HCT116 (cell line): Measurements from ENCODE around the gene COX6B2. TPM values are rescaled to one million over a fixed set of nuclear protein-coding genes. Genes with fewer than 3 reads are reported as not detected.

Source experiments
- ATAC-seq: fragments of 200-7000 bp; cut with Tn5 transposase; 2 replicates; pipeline ENCODE4 v1.9.1; 2020; ENCODE audit warnings: mild to moderate bottlenecking, moderate library complexity
- BruUV-seq: library from RNA; stranded (reverse); fragments of 400-500 nt; replicated peaks from 2 replicates; lab custom pipeline; 2021; lab: Mats Ljungman, UMichigan
- CTCF ChIA-PET: fragments of 300-600 bp; sonication (Branson Sonifier 250); formaldehyde crosslinking; loops from one replicate; lab custom pipeline; 2021; ENCODE audit warnings: antibody characterized with exemption; lab: Charles Lee
- POLR2A ChIA-PET: fragments of 300-600, 350-600 bp; sonication (Branson Sonifier 250); formaldehyde crosslinking; loops from one replicate; lab custom pipeline; 2021; ENCODE audit warnings: antibody characterized with exemption; lab: Charles Lee
- RAD21 ChIA-PET, 2 experiments: fragments of 300-600 bp; sonication (Branson Sonifier 250); formaldehyde crosslinking; loops; one replicate each; lab custom pipeline; 2023; ENCODE audit warnings: low total read pairs in 2 of 2; ENCODE audit not compliant: uncharacterized antibody in 2 of 2, unreplicated experiment in 2 of 2, low non-redundant PET in 1 of 2; lab: Charles Lee
- DNase-seq: peaks from one replicate; pipeline ENCODE4 v3.0.0-alpha.2; 2010; ENCODE audit warnings: low read depth, low spot score
- H2AFZ ChIP-seq: fragments of 200-600 bp; shearing (Covaris generic), sonication (generic); 2 replicates; pipeline ENCODE4 v1.6.1; 2017; ENCODE audit warnings: low read depth, mixed run types, mixed read lengths, antibody characterized with exemption, low read length; ENCODE audit not compliant: poor library complexity, severe bottlenecking
- H3K27ac ChIP-seq: 2 replicates; pipeline ENCODE4 v1.5.1; 2012; ENCODE audit warnings: low read depth, low read length
- H3K27me3 ChIP-seq: fragments of 200-600 bp; sonication (generic); 2 replicates; pipeline ENCODE4 v1.6.1; 2016; ENCODE audit warnings: mixed run types, low read length, mixed read lengths; ENCODE audit not compliant: insufficient read depth
- H3K36me3 ChIP-seq, 2 experiments: fragments of 200-500 bp in 1 of 2; fragments of 200-600 bp in 1 of 2; sonication (Bioruptor generic) in 1 of 2; sonication (generic) in 1 of 2; 2 replicates each; pipeline versions ENCODE4 v1.5.1 to v1.6.1; 2014 to 2016; ENCODE audit warnings: low read length in 2 of 2, inconsistent platforms in 1 of 2, mixed read lengths in 1 of 2, mixed run types in 1 of 2; ENCODE audit not compliant: insufficient read depth in 2 of 2, control insufficient read depth in 1 of 2
- H3K4me1 ChIP-seq, 2 experiments: fragments of 200-600 bp in 1 of 2; sonication (generic) in 1 of 2; 2 replicates each; pipeline versions ENCODE4 v1.5.1 to v1.6.1; 2012 to 2017; ENCODE audit warnings: low read length in 2 of 2, inconsistent platforms in 1 of 2, mild to moderate bottlenecking in 1 of 2, mixed read lengths in 1 of 2, mixed run types in 1 of 2, moderate library complexity in 1 of 2; ENCODE audit not compliant: insufficient read depth in 2 of 2, control insufficient read depth in 1 of 2
- H3K4me2 ChIP-seq: fragments of 200-600 bp; sonication (generic); 2 replicates; pipeline ENCODE4 v1.6.1; 2017; ENCODE audit warnings: mixed run types, low read length, mixed read lengths
- H3K4me3 ChIP-seq, 2 experiments: fragments of 200-600 bp in 1 of 2; sonication (generic) in 1 of 2; replicated peaks in 1 of 2; 2 replicates each; pipeline ENCODE4 v1.5.1; 2011 to 2016; ENCODE audit warnings: low read length in 2 of 2, control low read depth in 1 of 2, low read depth in 1 of 2, mild to moderate bottlenecking in 1 of 2, mixed read lengths in 1 of 2, mixed run types in 1 of 2
- H3K79me2 ChIP-seq: fragments of 200-600 bp; sonication (generic); 2 replicates; pipeline ENCODE4 v1.6.1; 2017; ENCODE audit warnings: mild to moderate bottlenecking, mixed run types, low read length, moderate library complexity, mixed read lengths; ENCODE audit not compliant: insufficient read depth
- H3K9ac ChIP-seq: fragments of 200-600 bp; sonication (generic); 2 replicates; pipeline ENCODE4 v1.6.1; 2016; ENCODE audit warnings: low read length, mixed read lengths
- H3K9me2 ChIP-seq: fragments of 200-600 bp; sonication (generic), shearing (Covaris generic); 2 replicates; pipeline ENCODE4 v1.6.1; 2017; ENCODE audit warnings: mixed run types, mild to moderate bottlenecking, moderate library complexity; ENCODE audit not compliant: insufficient read depth
- H3K9me3 ChIP-seq, 2 experiments: fragments of 200-500 bp in 1 of 2; fragments of 200-600 bp in 1 of 2; sonication (Bioruptor generic) in 1 of 2; sonication (generic) in 1 of 2; 2 replicates each; pipeline ENCODE4 v1.6.1; 2014 to 2017; ENCODE audit warnings: low read length in 2 of 2, mixed read lengths in 2 of 2, inconsistent platforms in 1 of 2, low read depth in 1 of 2, mild to moderate bottlenecking in 1 of 2, mixed run types in 1 of 2, moderate library complexity in 1 of 2; ENCODE audit not compliant: control insufficient read depth in 1 of 2, insufficient read depth in 1 of 2
- H4K20me1 ChIP-seq: fragments of 200-600 bp; sonication (generic), shearing (Covaris generic); 2 replicates; pipeline ENCODE4 v1.6.1; 2017; ENCODE audit warnings: mixed run types, mild to moderate bottlenecking, moderate library complexity; ENCODE audit not compliant: insufficient read depth
- CEBPB ChIP-seq: IDR thresholded peaks from 2 replicates; pipeline ENCODE4 v1.6.1; 2012; ENCODE audit warnings: low read depth
- ELF1 ChIP-seq: IDR thresholded peaks from 2 replicates; pipeline ENCODE4 v1.6.1; 2012; ENCODE audit warnings: low read depth, borderline replicate concordance
- FOSL1 ChIP-seq: IDR thresholded peaks from 2 replicates; pipeline ENCODE4 v1.6.1; 2012; ENCODE audit warnings: low read depth
- JUND ChIP-seq: IDR thresholded peaks from 2 replicates; pipeline ENCODE4 v1.6.1; 2012
- POLR2A ChIP-seq: IDR thresholded peaks from 2 replicates; pipeline ENCODE4 v1.7.0; 2011; ENCODE audit warnings: borderline replicate concordance; ENCODE audit not compliant: insufficient read depth, insufficient read length; ENCODE audit errors: extremely low read depth
- POLR2AphosphoS5 ChIP-seq: IDR thresholded peaks from 2 replicates; pipeline ENCODE4 v1.6.1; 2011; ENCODE audit warnings: mild to moderate bottlenecking, low read depth, low read length, moderate library complexity
- RAD21 ChIP-seq: IDR thresholded peaks from 2 replicates; pipeline ENCODE4 v1.6.1; 2012; ENCODE audit warnings: low read depth, mild to moderate bottlenecking
- SIN3A ChIP-seq: IDR thresholded peaks from 2 replicates; pipeline ENCODE4 v1.6.1; 2012; ENCODE audit warnings: low read depth
- SP1 ChIP-seq: IDR thresholded peaks from 2 replicates; pipeline ENCODE4 v1.6.1; 2012; ENCODE audit warnings: low read depth
- SRF ChIP-seq: IDR thresholded peaks from 2 replicates; pipeline ENCODE4 v1.6.1; 2012; ENCODE audit warnings: low read depth
- YY1 ChIP-seq: IDR thresholded peaks from 2 replicates; pipeline ENCODE4 v1.6.1; 2011; ENCODE audit warnings: low read length, low read depth, moderate library complexity, mild to moderate bottlenecking; ENCODE audit not compliant: insufficient replicate concordance; ENCODE audit errors: extremely low read depth
- ZFX ChIP-seq: fragments of 450-650 bp; IDR thresholded peaks from 2 replicates; pipeline ENCODE4 v1.6.1; 2017
- ZNF274 ChIP-seq: fragments of 200-500 bp; sonication (Bioruptor generic); IDR thresholded peaks from 2 replicates; pipeline ENCODE4 v1.6.1; 2014; ENCODE audit warnings: mild to moderate bottlenecking, low read depth, low read length, inconsistent platforms
- intact Hi-C: fragments of 100-400 bp; cut with micrococcal nuclease; formaldehyde crosslinking; loops from 2 replicates; pipeline ENCODE4 v1.10.0; 2022
- total RNA-seq: library from RNA; stranded (reverse); gene quantifications from one replicate; pipeline ENCODE4 v1.2.1, GENCODE V29; 2021; ENCODE audit not compliant: unreplicated experiment
- TF ChIP-seq, protein P1 (sequence below): IDR thresholded peaks from 2 replicates; pipeline ENCODE4 v1.6.1; 2012; ENCODE audit warnings: low read depth
- TF ChIP-seq, protein P2 (sequence below): IDR thresholded peaks from 2 replicates; pipeline ENCODE4 v1.6.1; 2012
- TF ChIP-seq, protein P3 (sequence below), 3 experiments: fragments of 200-600 bp in 1 of 3; sonication (generic) in 1 of 3; IDR thresholded peaks in 2 of 3; conservative IDR thresholded peaks in 1 of 3; 2 replicates each; pipeline ENCODE4 v1.5.1; 2012 to 2017; ENCODE audit warnings: low read depth in 2 of 3, low read length in 2 of 3, antibody characterized with exemption in 1 of 3, borderline replicate concordance in 1 of 3, control low read depth in 1 of 3, mild to moderate bottlenecking in 1 of 3, mixed read lengths in 1 of 3, mixed run types in 1 of 3, moderate library complexity in 1 of 3; ENCODE audit not compliant: insufficient read depth in 1 of 3

Gene COX6B2
- total RNA-seq, 1 experiment from 2014 or later, result 2.4 TPM

DNA sequence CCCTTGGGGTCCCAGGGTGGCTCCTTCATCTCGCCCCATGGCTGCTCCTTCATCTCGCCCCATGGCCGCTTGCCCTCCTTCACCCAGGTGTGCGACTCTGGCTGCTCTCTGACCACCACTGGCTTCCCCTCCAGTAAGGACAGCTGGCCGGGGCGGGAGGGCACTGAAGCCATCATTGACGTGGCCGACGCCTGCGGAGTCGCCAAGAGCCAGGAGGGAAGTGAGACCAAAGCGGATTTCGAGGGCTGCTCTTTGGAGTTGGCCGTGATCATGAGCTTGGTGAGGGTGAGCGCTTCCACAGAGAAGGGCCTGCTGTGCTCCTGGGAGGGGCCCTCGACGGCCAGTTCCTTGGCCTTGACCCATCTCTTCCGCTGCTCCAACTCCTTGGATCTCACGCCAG, 4.0 kb upstream of the COX6B2 start:
- no peak overlapping the region for H3K4me2 ChIP-seq
- no peaks in the 10 kb centered on the region for H3K9me3 ChIP-seq
- H2AFZ ChIP-seq, result no peak overlapping the region
- no TSS peak for BruUV-seq
- peaks cover 2 to 12% of the 10 kb centered on the region in 2 experiments; a peak in 3 of 4 replicates for H3K4me1 ChIP-seq
- no peaks in the 10 kb centered on the region for H3K36me3 ChIP-seq
- no peaks in the 10 kb centered on the region for H3K27me3 ChIP-seq
- intact Hi-C loops, result no loop called here
- TF ChIP-seq, protein P1, sequence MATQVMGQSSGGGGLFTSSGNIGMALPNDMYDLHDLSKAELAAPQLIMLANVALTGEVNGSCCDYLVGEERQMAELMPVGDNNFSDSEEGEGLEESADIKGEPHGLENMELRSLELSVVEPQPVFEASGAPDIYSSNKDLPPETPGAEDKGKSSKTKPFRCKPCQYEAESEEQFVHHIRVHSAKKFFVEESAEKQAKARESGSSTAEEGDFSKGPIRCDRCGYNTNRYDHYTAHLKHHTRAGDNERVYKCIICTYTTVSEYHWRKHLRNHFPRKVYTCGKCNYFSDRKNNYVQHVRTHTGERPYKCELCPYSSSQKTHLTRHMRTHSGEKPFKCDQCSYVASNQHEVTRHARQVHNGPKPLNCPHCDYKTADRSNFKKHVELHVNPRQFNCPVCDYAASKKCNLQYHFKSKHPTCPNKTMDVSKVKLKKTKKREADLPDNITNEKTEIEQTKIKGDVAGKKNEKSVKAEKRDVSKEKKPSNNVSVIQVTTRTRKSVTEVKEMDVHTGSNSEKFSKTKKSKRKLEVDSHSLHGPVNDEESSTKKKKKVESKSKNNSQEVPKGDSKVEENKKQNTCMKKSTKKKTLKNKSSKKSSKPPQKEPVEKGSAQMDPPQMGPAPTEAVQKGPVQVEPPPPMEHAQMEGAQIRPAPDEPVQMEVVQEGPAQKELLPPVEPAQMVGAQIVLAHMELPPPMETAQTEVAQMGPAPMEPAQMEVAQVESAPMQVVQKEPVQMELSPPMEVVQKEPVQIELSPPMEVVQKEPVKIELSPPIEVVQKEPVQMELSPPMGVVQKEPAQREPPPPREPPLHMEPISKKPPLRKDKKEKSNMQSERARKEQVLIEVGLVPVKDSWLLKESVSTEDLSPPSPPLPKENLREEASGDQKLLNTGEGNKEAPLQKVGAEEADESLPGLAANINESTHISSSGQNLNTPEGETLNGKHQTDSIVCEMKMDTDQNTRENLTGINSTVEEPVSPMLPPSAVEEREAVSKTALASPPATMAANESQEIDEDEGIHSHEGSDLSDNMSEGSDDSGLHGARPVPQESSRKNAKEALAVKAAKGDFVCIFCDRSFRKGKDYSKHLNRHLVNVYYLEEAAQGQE, result no peak
- no peak for TF ChIP-seq POLR2A
- TF ChIP-seq, protein P2, sequence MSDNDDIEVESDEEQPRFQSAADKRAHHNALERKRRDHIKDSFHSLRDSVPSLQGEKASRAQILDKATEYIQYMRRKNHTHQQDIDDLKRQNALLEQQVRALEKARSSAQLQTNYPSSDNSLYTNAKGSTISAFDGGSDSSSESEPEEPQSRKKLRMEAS, result no peak
- H3K4me3 ChIP-seq, result no peak overlapping the region
- H3K79me2 ChIP-seq, result no peaks in the 10 kb centered on the region
- ATAC-seq (no peak), DNase-seq (no peak)
- H3K27ac ChIP-seq, result no peak overlapping the region
- RAD21 ChIA-PET, result interaction anchor here in 1 of 2 experiments (0.5 kb wide), 1 partner anchor 46 kb away, joined by 4 read pairs; no protein-coding TSS in a partner anchor
- no peak overlapping the region for H3K9ac ChIP-seq
- POLR2A ChIA-PET, result interaction anchor here (0.7 kb wide), 1 partner anchor 655 kb away, joined by 4 read pairs; no protein-coding TSS in a partner anchor
- no peaks in the 10 kb centered on the region for H4K20me1 ChIP-seq
- CTCF ChIA-PET, result no interaction called here
- no peaks in the 10 kb centered on the region for H3K9me2 ChIP-seq

DNA sequence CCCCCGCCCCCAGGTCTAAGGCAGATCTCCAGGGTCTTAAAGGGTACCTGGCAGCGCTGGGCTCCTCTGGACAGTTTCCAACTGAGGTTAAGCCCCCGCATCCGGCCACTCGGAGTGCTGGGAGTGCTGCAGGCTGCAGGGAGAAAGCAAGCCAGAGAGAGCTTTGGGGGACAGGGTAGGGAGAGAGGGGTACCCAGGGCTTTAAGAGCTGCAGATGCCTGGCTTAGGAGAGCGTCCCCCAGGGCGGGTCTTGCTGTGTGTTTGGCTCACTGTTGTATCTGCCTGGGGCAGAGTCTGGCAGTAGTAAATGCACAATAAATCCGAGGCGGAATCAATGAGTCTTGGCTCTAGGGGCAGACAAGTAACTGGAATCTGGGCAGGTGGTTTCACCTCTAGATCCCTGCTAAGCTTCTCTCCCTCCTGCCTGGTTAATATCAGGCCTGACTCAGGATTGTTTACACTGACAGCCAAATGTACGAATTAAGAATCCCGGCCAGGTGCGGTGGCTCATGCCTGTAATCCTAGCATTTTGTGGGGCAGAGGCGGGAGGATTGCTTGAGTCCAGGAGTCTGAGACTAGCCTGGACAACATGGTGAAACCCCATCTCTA, 798 bp upstream of the COX6B2 start:
- no peak overlapping the region for H3K4me2 ChIP-seq
- no peaks in the 10 kb centered on the region for H3K9me2 ChIP-seq
- peaks cover 2 to 42% of the 10 kb centered on the region in 2 experiments; a peak in 3 of 4 replicates for H3K4me1 ChIP-seq
- H3K9me3 ChIP-seq, result no peaks in the 10 kb centered on the region
- no peak overlapping the region for H3K9ac ChIP-seq
- intact Hi-C loops, result no loop called here
- ChIA-PET POLR2A (no interaction called here), RAD21 (no interaction called here), CTCF (no interaction called here)
- H3K4me3 ChIP-seq, result no peak overlapping the region
- H2AFZ ChIP-seq, result no peak overlapping the region
- no peaks in the 10 kb centered on the region for H3K27me3 ChIP-seq
- H4K20me1 ChIP-seq, result no peaks in the 10 kb centered on the region
- no peaks in the 10 kb centered on the region for H3K36me3 ChIP-seq
- H3K79me2 ChIP-seq, result no peaks in the 10 kb centered on the region
- no peak for DNase-seq
- ATAC-seq, result no peak
- no TSS peak for BruUV-seq
- H3K27ac ChIP-seq, result no peak overlapping the region
- no peak for TF ChIP-seq RAD21
- TF ChIP-seq YY1, result no peak
- TF ChIP-seq, protein P3, sequence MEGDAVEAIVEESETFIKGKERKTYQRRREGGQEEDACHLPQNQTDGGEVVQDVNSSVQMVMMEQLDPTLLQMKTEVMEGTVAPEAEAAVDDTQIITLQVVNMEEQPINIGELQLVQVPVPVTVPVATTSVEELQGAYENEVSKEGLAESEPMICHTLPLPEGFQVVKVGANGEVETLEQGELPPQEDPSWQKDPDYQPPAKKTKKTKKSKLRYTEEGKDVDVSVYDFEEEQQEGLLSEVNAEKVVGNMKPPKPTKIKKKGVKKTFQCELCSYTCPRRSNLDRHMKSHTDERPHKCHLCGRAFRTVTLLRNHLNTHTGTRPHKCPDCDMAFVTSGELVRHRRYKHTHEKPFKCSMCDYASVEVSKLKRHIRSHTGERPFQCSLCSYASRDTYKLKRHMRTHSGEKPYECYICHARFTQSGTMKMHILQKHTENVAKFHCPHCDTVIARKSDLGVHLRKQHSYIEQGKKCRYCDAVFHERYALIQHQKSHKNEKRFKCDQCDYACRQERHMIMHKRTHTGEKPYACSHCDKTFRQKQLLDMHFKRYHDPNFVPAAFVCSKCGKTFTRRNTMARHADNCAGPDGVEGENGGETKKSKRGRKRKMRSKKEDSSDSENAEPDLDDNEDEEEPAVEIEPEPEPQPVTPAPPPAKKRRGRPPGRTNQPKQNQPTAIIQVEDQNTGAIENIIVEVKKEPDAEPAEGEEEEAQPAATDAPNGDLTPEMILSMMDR (IDR thresholded peaks at IDR 0.05 in 2 of 3, conservative IDR thresholded peaks at IDR 0.05 in 1 of 3; ENCODE audit: borderline replicate concordance in 1 of 3, insufficient read depth in 1 of 3, low read depth in 2 of 3, low read length in 2 of 3), result no peak
- no peak for TF ChIP-seq FOSL1
- no peak for TF ChIP-seq POLR2AphosphoS5
- no peak for TF ChIP-seq SRF
- TF ChIP-seq CEBPB, result no peak
- no peak for TF ChIP-seq POLR2A
- TF ChIP-seq SIN3A, result no peak
- no peak for TF ChIP-seq ZFX
- no peak for TF ChIP-seq JUND
- no peak for TF ChIP-seq ELF1
- TF ChIP-seq SP1, result no peak
- TF ChIP-seq ZNF274, result no peak
